Measurements from ENCODE around the gene A4GNT. TPM values are rescaled to one million over a fixed set of nuclear protein-coding genes. Genes with fewer than 3 reads are reported as not detected.
"Not testable (repeated sequence)": the region's sequence is repeated elsewhere in the genome, so short reads cannot be mapped to it uniquely, and the experiment has no call there.

The A4GNT gene
- total and polyA plus RNA-seq, 4 donors = 0.07 to 0.42 (median 0.17) TPM; not detected in 1

GRCh38 chr3:138092023-138092422 is 40.2 kb downstream of the A4GNT start:
- H3K9me3 ChIP-seq (ENCODE audit: control insufficient read depth in 4 of 4, low read length in 3 of 4) = peaks cover 0 to 4% (median 0%) of the 10 kb centered on the region in 4 donors
- H3K4me3 ChIP-seq (ENCODE audit: low read depth in 1 of 3, low read length in 3 of 3) = no peak overlapping the region
- TF ChIP-seq FOXA2 (IDR thresholded peaks at IDR 0.05) = no peak
- no peak for TF ChIP-seq SP1 (IDR thresholded peaks at IDR 0.05)
- WGBS = 83% methylated on average over 2 of the region's 2 CpGs
- no peak for DNase-seq (ENCODE audit: low spot score)
- H3K27ac ChIP-seq (ENCODE audit: low read depth in 1 of 2, low read length in 2 of 2) = no peak overlapping the region
- H3K36me3 ChIP-seq (ENCODE audit: control insufficient read depth in 4 of 4, insufficient read depth in 3 of 4, low read depth in 1 of 4, low read length in 3 of 4) = no peaks in the 10 kb centered on the region
- H3K4me1 ChIP-seq (ENCODE audit: control insufficient read depth in 4 of 4, insufficient read depth in 4 of 4, low read length in 3 of 4) = no peaks in the 10 kb centered on the region
- H3K27me3 ChIP-seq (ENCODE audit: control insufficient read depth in 4 of 4, insufficient read depth in 4 of 4, low read length in 3 of 4) = no peaks in the 10 kb centered on the region
- H3K9ac ChIP-seq (ENCODE audit: low read depth in 1 of 2, low read length in 2 of 2) = no peak overlapping the region

- no peak for DNase-seq (ENCODE audit: low spot score)
- no peak overlapping the region for H3K4me3 ChIP-seq (ENCODE audit: low read depth in 1 of 3, low read length in 3 of 3)
- 76% methylated on average over 3 of the region's 3 CpGs for WGBS
- no peak for TF ChIP-seq RAD21 (IDR thresholded peaks at IDR 0.05)
- TF ChIP-seq HNF4G (IDR thresholded peaks at IDR 0.05) = no peak
- TF ChIP-seq ZBTB33 (IDR thresholded peaks at IDR 0.05) = no peak
- no peak for TF ChIP-seq JUND (IDR thresholded peaks at IDR 0.05)
- TF ChIP-seq ATF3 (IDR thresholded peaks at IDR 0.05) = no peak
- TF ChIP-seq GABPA (IDR thresholded peaks at IDR 0.05 in 1 of 2, conservative IDR thresholded peaks at IDR 0.05 in 1 of 2) = no peak
- TF ChIP-seq REST (IDR thresholded peaks at IDR 0.05) = no peak
- no peak for TF ChIP-seq EGR1 (IDR thresholded peaks at IDR 0.05; ENCODE audit: low read depth in 2 of 2)
- no peak overlapping the region for H3K9ac ChIP-seq (ENCODE audit: low read depth in 1 of 2, low read length in 2 of 2)
- no peak overlapping the region for H3K27ac ChIP-seq (ENCODE audit: low read depth in 1 of 2, low read length in 2 of 2)
- H3K9me3 ChIP-seq (ENCODE audit: control insufficient read depth in 4 of 4, low read length in 3 of 4) = peaks cover 0 to 4% (median 0%) of the 10 kb centered on the region in 4 donors
- no peaks in the 10 kb centered on the region for H3K4me1 ChIP-seq (ENCODE audit: control insufficient read depth in 4 of 4, insufficient read depth in 4 of 4, low read length in 3 of 4)
- H3K36me3 ChIP-seq (ENCODE audit: control insufficient read depth in 4 of 4, insufficient read depth in 3 of 4, low read depth in 1 of 4, low read length in 3 of 4) = no peaks in the 10 kb centered on the region
- H3K27me3 ChIP-seq (ENCODE audit: control insufficient read depth in 4 of 4, insufficient read depth in 4 of 4, low read length in 3 of 4) = no peaks in the 10 kb centered on the region
Observed at GRCh38 chr3:138089091-138089490, 43.1 kb downstream of the A4GNT start.

GRCh38 chr3:138085745-138086144 is 46.4 kb downstream of the A4GNT start:
- H3K27me3 ChIP-seq (ENCODE audit: control insufficient read depth in 4 of 4, insufficient read depth in 4 of 4, low read length in 3 of 4); H3K27ac ChIP-seq (ENCODE audit: low read depth in 1 of 2, low read length in 2 of 2); H3K4me1 ChIP-seq (ENCODE audit: control insufficient read depth in 4 of 4, insufficient read depth in 4 of 4, low read length in 3 of 4); H3K36me3 ChIP-seq (ENCODE audit: control insufficient read depth in 4 of 4, insufficient read depth in 3 of 4, low read depth in 1 of 4, low read length in 3 of 4); H3K9ac ChIP-seq (ENCODE audit: low read depth in 1 of 2, low read length in 2 of 2); H3K9me3 ChIP-seq (ENCODE audit: control insufficient read depth in 4 of 4, low read length in 3 of 4); H3K4me3 ChIP-seq (ENCODE audit: low read depth in 1 of 3, low read length in 3 of 3); DNase-seq (ENCODE audit: low spot score): not testable (repeated sequence)
- WGBS = 100% methylated on average over 1 of the region's 3 CpGs
